ENCODE data around the gene AP3B2.
"Not testable (repeated sequence)": the region's sequence is repeated elsewhere in the genome, so short reads cannot be mapped to it uniquely, and the experiment has no call there.

AP3B2 gene

DNA sequence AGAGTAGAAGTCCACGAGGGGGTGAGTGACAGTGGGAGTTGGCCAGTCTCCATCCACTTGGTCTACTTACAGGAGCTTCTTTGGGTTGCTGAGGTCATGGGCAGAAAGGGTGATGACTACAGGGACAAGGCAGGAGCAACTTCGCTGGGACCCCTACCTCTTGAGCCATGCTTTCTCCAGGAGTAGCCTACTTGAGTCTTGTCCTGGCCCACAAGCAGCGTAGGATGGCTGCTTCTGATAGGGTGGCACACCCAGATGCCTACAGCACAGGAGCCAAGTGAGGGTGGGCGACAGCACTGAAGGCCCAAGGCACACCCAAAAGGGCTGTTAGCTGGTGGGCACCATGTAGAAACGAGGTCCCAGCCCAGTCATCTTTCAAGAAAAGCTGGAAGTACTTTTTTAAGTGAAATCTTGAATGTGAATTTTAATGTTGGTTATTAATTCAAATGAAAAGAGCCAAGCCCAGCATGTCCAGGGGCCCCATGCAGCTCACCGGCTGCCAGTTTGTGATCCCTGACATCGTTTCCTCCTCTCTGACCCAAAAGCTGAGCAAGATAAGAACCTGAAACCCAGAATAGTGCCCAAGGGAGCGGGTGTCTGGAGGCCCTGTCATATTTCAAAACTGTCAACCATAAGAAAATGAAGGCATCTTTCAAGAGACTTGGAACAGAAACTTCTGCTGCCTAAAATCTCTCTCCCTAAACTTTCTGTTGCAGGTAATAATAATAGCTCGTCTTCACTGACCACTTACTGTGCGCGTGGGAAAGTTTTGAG lies 60.3 kb downstream of the AP3B2 start:
- no peak for DNase-seq (ENCODE audit: low spot score)

DNA sequence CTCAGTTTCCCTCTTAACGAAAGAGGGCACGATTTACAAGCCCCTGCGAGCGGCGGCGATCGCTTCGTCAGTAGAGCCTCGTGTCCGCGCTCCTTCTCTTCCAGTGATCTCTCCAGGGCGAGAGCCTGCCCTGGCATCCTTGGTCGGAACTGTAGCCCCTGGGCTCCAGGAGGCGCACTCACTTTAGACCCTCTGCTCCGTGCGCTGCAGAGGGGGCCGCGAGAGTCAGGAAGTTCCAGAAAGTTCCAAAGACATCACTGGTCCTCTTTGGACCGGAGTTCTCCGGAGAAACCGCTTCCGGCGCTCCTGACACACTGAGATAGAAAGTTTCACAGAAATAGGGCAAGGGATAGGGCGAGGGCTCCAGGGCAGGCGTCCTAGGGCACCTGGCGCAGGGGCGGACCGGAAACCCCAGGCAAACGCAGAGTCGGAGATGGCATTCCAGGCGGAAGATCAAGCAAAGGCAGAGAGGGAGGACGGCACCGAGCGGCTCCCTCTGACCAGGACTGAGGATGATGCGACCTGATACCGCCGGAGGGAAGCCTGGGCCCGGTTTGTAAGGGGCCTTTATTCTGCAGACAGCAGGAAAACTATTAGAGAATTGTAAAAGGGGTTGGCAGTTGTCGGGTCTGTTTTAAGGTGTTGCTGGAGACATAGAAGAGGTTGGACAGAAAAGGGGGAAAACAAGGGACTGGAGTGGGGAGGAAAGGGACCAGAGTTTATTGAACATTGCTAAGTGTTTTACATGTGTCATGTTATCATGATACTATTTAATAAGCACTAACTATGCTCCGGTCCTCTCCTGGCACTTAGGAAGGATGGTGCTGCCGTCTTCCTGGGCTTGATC lies 61.2 kb downstream of the AP3B2 start:
- no peak for DNase-seq (ENCODE audit: low spot score)

DNA sequence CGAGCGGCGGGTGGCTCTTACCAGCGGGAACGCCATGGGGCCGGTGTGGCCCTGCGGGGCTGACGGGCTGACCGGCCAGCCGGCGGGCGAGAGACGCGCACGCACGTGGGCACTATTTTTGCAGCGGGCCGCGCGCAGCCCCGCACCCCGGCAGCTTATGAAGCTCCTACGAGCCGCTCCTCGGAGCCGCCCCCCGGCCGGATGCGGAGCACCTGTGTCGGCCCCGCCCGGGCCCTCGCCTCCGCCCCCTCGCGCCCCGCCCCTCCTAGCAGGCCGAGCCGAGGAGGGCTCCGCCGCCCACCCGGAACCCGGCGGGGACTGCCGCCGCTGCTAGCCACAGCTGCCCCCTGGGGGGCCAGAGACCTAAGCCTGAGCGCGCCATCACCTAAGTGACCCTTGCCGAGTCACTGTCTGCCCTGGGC lies 61.8 kb downstream of the AP3B2 start:
- peak; percentile 82 for DNase-seq (ENCODE audit: low spot score)

DNA sequence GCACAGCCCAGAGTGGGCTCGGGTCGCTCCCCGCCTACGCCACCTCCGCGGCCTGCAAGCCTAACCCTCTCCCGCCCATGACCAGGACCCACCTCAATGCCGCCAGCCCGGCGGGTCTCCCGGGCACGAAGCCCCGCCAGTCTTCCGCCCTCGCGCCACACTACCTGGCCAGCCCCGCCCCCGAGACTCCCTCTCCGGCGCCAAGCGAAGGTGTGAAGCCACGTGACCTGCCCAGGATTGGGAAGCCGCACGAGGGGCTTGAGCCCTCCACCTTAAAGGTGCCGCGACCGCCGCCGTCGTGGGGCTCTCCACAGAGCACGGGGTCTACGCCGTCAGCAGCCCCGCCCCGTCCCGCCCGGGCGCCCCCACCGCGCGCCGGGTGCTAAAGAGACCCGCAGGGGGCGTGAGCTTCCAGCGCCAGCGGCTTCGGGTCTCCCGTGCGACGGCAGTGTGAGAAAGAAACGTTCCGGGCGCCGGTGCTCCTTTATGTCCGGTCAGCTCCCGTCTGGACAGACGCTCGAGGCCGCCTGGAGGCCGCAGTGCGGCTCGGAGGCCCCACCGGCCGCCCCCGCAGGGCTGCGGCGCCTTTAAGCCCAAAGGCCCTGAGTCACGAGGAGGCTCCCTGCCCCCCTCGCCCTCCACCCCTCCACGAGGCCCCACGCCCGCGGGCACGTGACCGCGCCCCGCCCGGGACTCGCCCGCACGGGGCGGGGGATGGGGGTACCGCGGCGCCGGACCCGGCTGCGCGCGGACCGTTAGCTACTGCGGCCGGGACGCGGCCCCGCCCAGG lies 62.4 kb downstream of the AP3B2 start, which contains the start of gene CPEB1:
Gene CPEB1, minus strand, starts transcription at position 319 of the 790 bp plus-strand sequence. CDS start 18,904 bp downstream, outside the sequence.
- peak; percentile 89 for DNase-seq (ENCODE audit: low spot score)

DNA sequence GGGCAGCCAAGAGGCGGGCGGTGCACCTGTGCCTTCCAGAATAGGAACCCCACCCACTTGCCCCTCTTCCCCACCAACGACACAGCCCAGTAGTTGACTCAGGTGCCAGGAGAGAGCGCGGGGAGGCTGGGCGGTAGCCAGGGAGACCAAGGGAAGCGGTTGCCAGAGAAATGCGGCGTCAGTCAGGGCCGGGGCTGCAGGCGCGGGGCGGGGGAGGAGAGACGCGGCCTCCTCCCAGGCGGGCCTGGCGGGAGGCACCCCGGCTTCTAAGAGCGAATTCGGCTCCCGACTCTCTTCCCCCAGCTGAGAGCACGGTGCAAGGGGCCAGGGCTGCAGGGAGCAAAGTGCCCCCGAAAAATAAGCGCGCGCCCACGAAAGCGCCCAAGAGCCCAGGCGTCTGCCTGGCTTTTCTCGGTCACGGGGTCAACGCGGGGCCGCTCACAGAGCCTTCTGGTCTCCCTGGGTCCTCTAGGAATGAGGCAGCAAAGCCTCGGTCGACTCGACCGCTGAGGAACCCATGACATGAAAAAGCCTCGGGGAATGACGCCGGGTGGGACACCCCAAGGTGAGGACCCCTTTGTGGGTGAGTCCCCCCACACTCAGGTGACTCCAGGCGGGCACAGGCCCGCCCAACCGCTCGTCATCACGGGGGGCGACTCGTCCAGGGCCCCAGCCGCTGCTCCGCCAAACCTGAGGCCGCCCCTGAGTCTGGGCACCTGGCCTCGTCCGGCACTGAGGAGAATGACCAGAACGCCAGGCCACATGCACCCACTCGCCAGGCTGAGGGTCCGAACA lies 63.2 kb downstream of the AP3B2 start:
- peak; percentile 73 for DNase-seq (ENCODE audit: low spot score)

DNA sequence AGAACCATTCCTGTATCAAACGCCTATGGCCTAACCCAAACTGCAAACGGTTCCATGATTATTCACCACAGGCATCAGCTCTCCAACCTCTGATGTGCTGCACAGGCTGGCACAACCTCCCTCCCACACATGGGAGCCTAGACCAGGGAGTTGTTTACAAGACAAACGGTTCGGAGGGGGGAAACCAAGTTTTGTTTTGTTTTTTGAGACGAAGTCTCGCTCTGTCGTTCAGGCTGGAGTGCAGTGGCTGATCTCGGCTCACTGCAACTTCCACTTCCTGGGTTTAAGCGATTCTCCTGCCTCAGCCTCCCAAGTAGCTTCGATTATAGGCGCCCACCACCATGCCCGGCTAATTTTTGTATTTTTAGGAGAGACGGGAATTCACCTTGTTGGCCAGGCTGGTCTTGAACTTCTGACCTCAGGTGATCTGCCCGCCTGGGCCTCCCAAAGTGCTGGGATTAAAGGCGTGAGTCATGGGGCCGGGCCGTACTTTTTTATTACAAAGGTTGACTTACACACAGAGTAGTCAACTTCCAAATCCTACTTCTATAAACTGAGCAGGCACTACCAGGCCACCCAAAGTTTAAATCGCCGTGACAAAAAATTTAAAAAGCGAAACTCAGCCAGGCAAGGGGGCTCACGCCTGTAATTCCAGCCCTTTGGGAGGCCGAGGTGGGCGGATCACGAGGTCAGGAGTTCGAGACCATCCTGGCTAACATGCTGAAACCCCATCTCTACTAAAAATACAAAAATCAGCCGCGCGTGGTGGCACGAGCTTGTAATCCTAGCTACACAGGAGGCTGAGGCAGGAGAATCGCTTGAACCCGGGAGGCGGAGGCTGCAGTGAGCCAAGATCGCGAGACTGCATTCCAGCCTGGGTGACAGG lies 64.5 kb downstream of the AP3B2 start:
- not testable (repeated sequence) for DNase-seq (ENCODE audit: low spot score)

DNA sequence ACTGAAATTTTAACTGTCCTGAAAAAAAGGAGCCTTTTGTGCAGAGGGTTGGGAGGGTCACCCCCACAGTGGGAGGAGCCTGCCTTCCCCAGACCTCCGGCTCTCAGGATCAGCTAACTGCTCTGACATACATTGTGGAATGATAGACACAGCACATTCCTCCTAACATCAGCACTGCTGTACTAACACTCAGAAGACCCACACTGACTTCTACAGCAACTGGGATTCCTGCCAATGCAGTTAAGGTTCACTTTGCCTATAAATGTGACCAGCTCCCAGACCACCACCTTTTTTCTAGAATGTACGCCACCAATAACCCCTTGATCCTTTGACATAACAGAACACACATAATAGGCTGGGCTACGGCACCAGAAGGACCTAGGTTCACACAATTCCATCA lies 65.7 kb downstream of the AP3B2 start:
- DNase-seq (ENCODE audit: low spot score), result no peak

DNA sequence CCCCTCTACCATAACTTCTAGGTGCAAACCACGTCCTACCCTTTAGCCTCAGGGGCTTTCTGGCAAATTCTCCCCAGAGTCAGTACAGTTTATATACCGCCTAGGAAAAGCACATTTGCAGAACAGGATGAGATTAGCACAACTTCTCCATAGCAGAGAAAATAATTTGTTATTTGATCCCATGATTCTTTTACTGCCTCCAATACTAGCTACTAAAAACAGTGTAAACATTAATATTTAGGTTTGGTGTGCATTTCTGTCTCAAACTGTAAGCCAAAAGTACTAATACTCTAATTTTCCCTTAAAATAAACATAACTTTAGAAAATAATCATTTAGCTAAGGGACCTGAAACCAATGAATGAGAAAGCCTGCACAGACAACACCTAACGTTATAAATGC lies 67.0 kb downstream of the AP3B2 start:
- DNase-seq (ENCODE audit: low spot score), result no peak

DNA sequence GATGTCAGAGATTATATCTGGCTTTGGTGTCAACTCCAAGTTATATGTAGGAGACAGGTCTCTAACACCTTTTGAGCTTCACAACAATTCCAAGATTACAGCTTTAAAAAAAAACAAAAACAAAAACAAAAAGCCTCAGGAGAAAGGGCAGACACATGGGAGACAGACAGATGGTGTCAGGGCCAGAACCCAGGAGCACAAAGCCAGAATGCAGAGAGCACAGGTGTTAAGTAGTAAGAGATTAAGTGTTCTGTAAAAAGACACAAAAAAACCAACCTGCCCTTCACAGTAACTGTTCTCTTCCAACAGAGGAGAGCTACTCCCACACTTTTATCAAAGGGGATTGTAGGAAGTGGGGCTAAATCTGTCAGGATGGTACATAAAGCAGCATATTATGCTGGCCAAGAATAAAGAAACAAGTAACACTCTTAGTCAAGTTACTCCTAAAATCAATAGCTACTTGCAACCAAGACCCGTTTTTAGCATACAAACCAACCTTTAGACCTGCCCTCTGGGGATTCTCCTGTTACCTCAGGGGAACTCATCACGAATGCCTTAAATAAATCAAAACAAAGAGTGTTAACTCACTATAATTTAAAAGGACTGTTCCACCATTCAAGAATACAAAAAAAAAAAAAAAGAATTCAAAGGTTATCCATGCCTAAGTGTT lies 68.4 kb downstream of the AP3B2 start:
- peak; percentile 56 for DNase-seq (ENCODE audit: low spot score)

DNA sequence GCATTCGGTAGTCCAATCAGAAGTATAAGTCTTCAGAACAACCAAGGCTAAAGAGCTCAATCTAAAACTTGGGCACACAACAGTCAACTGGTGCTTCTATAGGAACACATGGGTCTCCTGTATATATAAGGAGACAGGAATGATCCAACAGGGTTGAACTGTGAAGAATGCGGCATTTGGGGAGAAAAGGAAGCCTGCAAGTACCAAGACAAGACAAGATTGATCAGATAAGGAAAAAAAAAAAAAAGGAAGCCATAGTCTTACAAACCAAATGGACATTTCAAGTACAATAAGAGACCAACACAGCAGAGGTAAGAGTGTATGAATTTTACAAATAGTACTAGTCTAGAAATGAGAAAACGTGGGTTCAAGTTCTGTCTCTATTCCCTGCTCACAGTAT lies 69.0 kb downstream of the AP3B2 start:
- no peak for DNase-seq (ENCODE audit: low spot score)

DNA sequence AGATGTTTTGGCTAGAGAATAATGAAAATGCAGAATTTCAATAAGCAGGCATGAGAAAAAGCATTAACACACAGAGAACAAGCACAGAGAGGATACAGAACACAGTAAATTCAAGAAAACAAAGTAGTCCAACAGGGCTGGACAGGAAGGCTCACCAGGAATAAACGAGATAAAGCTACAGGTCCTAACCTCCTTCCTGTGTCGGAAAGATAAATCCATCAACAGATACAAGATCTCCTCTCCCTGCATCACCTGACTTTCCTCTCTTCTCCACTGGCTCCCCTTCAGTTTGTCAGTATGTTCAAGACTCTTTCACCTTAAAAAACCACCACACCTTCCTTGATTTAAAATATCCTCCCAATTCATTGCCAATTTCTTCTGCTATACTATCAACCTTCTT lies 73.9 kb downstream of the AP3B2 start:
- DNase-seq (ENCODE audit: low spot score), result no peak

DNA sequence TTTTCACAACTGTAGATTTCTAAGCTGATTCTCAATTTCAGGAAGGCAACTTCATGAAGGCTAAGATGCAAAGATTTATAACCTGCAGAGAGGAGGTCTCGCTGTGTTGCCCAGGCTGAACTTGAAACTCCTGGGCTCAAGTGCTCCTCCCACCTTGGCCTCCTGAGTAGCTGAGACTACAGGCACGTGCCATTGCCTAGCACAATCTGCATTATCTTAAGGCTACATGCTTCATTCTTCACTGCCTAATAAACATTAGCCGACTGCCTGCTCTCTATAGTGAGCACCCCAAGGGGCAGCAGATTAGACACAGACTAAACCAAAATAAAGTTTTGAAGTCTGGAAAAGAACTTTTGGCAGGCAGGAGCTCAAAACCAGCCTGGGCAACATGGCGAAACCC lies 79.6 kb downstream of the AP3B2 start:
- DNase-seq (ENCODE audit: low spot score), result no peak

DNA sequence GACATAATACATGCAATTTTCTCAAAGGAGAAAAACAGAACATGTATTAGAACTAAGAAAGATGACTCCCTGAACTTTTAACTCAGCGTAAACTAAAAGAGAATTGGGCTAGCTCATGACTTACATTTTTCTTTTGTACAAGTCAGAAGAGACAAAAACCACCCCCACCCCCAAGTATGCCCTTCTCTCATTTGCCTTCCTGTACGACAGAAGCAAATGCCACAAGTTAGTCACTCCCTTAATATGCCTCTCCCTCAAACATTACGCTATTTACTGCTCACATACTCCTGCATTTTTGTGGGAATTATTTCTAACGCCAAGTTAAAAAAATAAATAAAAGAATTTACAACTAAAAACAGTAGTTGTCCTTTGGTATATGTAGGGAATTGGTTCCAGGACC lies 84.5 kb downstream of the AP3B2 start:
- no peak for DNase-seq (ENCODE audit: low spot score)

DNA sequence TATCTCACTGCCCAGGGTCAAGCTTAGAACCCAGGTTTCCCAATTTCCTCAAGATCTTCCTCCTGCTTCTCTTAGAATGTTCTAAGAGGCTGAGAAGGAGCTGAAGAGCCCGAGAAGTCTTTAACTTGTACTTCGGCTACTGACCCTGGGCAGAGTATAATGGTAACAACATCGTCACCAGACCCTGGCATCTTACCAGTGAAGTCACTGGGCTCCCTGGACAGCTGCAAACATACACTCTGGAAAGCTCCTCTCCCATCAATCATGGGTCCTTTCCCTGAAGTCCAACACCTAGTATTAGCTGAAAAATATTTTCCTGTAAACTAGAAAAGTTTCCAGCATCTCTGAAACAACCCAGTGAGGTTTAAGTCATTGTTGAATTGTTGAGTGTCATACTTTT lies 85.2 kb downstream of the AP3B2 start:
- DNase-seq (ENCODE audit: low spot score), result no peak

DNA sequence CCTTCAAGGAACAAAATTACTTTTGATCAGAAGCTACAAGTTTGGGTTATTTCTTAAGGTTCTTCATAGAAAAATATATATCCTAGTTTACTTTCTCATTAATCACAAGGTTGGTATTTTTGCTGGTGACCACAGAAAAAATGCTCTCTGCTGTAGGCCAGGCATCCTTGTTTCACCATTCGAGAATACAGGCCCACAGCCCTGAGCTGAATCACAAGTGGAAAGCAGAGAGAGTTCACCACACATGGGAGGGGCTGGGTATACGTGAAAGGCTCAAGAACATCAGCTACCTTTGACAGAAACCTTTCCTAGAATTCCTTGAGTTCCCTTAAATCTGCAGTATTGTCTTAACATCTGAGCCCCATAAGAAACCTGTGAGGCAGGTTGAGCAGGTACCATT lies 85.7 kb downstream of the AP3B2 start:
- DNase-seq (ENCODE audit: low spot score), result no peak

DNA sequence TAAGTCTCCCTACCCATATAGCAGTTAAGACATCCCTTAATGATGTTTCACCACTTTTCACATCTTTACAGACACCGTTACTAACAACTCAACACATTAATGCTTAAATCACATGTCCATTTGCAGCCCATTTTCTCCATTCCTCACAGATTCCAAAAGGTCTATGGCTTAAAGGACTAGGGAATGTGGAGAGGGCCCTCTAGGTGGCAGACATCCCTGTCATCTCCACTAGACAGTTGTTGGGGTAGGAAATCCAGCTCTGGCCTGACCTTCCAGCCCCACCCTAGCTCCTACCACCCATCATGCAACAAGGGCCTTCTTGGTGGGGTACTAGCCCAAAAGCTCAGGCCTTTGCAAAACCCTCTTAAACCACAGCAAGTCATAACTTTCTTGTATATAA lies 87.7 kb downstream of the AP3B2 start:
- DNase-seq (ENCODE audit: low spot score), result peak; percentile 49

DNA sequence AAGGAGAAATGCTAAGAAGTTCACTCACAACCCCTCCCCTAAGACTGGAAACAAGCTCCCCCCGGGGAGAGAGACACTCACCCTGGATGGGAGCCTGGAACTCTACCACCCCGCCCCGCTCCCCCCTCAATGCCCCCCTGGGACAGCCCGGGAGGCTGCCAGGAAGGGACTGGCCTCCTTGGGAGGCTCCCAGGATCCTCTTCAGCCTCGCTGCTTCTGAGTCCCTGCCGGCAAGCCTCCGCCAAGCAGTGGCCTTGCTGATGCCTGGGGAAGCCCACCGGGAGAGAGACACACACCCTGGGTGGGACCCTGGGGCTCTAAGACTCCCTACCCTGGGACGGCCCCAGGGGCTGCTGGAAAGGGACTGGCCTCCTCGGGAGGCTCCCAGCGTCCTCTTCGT lies 95.9 kb downstream of the AP3B2 start:
- peak; percentile 21 for DNase-seq (ENCODE audit: low spot score)

DNA sequence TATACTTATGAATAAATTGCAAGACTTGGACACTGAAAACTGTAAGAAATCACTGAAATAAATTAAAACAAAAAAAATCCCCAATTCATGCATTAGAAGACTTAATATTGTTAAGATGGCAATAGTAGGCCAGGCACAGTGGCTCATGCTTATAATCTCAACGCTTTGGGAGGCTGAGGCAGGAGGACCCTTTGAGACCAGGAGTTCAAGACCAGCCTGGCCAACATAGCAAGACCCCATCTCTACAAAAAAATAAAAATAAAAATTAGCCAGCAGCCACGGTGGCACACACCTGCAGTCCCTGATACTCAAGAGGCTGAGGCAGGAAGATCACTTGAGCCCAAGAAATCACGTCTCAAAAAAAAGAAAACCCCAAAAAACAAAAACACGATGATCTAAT lies 98.3 kb downstream of the AP3B2 start:
- DNase-seq (ENCODE audit: low spot score), result no peak
